Neural cell (in vitro differentiated cells): Measurements from ENCODE around the gene FHIT.

Experiments used
- CTCF ChIP-seq: fragments of 450-650 bp; IDR thresholded peaks from 2 replicates; pipeline ENCODE4 v1.5.1; 2014; ENCODE audit warnings: antibody characterized with exemption, mild to moderate bottlenecking, moderate library complexity; ENCODE audit not compliant: poor library complexity, severe bottlenecking
- EP300 ChIP-seq: fragments of 450-650 bp; conservative IDR thresholded peaks from 2 replicates; pipeline ENCODE4 v1.6.1; 2014; ENCODE audit warnings: antibody characterized with exemption, mild to moderate bottlenecking, moderate library complexity; ENCODE audit not compliant: poor library complexity, severe bottlenecking
- EZH2 ChIP-seq: fragments of 200-600, 300-800 bp; shearing (Covaris generic), sonication (generic); IDR thresholded peaks from 2 replicates; pipeline ENCODE4 v1.6.1; 2014; ENCODE audit warnings: antibody characterized with exemption, low read length, borderline replicate concordance, mild to moderate bottlenecking; ENCODE audit not compliant: insufficient read depth, poor library complexity, severe bottlenecking
- POLR2AphosphoS5 ChIP-seq: IDR thresholded peaks from 2 replicates; pipeline ENCODE4 v1.6.1; 2012

- TF ChIP-seq POLR2AphosphoS5 (no peak), EZH2 (no peak), CTCF (no peak), EP300 (no peak)
Measured at GRCh38 chr3:60760145-60760544, 491.1 kb downstream of the FHIT start.
